Right atrium auricular region (tissue), 2 donors: ENCODE results near the gene CCDC136. TPM values are rescaled to one million over a fixed set of nuclear protein-coding genes. Genes with fewer than 3 reads are reported as not detected.

Source experiments
- DNase-seq: peaks from one replicate; pipeline ENCODE4 v3.0.0-alpha.2; 2019; ENCODE audit warnings: low spot score
- H3K27ac ChIP-seq, 2 donors: fragments of 200-600 bp; sonication (generic); 1 replicate in 1 of 2; 2 replicates in 1 of 2; pipeline ENCODE4 v1.5.1; 2016 to 2019
- H3K27me3 ChIP-seq, 2 donors: fragments of 200-600 bp; sonication (generic); one replicate each; pipeline versions ENCODE4 v1.5.1 to v1.6.0; 2017 to 2019
- H3K36me3 ChIP-seq: fragments of 200-600 bp; sonication (generic); one replicate; pipeline ENCODE4 v1.5.1; 2016
- H3K4me1 ChIP-seq, 2 donors: fragments of 200-600 bp; sonication (generic); one replicate each; pipeline versions ENCODE4 v1.5.1 to v1.6.0; 2017 to 2019
- H3K4me3 ChIP-seq, 2 donors: fragments of 200-600 bp; sonication (generic); 1 replicate in 1 of 2; 2 replicates in 1 of 2; pipeline ENCODE4 v1.5.1; 2017 to 2019; ENCODE audit warnings: mild to moderate bottlenecking in 1 of 2, moderate library complexity in 1 of 2
- H3K9me3 ChIP-seq, 2 donors: fragments of 200-600 bp; sonication (generic); one replicate each; pipeline ENCODE4 v1.5.1; 2019
- total RNA-seq, 2 donors: library from RNA; depleted of rRNA; stranded (reverse); fragments of >200 nt; gene quantifications; one replicate each; pipeline ENCODE4 v1.1.0, GENCODE V29; 2016
- TF ChIP-seq, protein P1 (sequence below), 2 donors: fragments of 200-600 bp; sonication (generic); IDR thresholded peaks; one replicate each; pipeline ENCODE4 v1.5.1; 2019; ENCODE audit warnings: antibody characterized with exemption in 2 of 2

CCDC136 gene
- total RNA-seq, 2 donors from 2014 or later = 2.6 to 8.5 TPM

DNA sequence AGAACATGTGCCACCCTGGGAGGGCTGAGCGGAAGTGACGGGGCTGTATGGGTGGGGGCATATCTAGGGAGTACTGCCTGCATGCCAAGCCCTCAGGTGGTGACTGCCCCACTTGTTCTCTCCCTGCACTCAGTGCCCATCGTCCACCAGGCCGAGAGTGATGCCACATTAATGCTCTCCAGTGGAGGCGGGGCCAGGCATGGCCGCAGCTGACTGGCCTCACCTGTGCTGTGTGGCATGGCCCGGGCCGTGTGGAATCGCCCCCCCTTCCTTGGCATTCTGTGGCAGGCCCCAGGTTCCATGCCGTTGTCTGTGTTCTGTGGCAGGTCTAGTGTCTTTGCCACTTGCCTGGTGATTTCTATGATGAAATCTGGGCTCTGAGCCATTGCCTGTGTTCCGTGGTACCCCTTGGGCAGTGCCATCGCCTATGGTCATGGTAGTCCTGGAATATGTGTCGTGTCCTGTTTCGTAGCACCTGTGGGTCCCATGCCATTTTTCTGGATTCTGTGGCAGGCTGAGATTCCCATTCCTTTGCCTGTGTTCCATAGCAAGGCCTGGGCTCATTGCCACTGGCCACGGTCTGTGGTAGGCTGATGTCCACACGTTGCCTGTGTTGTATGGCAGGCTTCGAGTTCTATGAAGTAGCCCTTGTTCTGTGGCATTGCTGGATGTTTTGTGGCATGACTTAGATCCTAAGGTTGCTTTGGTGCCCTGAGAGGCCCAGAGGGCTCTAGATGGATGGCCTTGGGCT lies 47.4 kb downstream of the CCDC136 start:
- TF ChIP-seq, protein P1, sequence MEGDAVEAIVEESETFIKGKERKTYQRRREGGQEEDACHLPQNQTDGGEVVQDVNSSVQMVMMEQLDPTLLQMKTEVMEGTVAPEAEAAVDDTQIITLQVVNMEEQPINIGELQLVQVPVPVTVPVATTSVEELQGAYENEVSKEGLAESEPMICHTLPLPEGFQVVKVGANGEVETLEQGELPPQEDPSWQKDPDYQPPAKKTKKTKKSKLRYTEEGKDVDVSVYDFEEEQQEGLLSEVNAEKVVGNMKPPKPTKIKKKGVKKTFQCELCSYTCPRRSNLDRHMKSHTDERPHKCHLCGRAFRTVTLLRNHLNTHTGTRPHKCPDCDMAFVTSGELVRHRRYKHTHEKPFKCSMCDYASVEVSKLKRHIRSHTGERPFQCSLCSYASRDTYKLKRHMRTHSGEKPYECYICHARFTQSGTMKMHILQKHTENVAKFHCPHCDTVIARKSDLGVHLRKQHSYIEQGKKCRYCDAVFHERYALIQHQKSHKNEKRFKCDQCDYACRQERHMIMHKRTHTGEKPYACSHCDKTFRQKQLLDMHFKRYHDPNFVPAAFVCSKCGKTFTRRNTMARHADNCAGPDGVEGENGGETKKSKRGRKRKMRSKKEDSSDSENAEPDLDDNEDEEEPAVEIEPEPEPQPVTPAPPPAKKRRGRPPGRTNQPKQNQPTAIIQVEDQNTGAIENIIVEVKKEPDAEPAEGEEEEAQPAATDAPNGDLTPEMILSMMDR (IDR thresholded peaks at IDR 0.05) = no peak
- peaks cover 0 to 21% of the 10 kb centered on the region in 2 donors for H3K4me1 ChIP-seq
- no peak for DNase-seq
- no peak overlapping the region for H3K27ac ChIP-seq
- H3K9me3 ChIP-seq = no peaks in the 10 kb centered on the region
- no peaks in the 10 kb centered on the region for H3K27me3 ChIP-seq
- H3K36me3 ChIP-seq = peaks cover 95% of the 10 kb centered on the region
- H3K4me3 ChIP-seq = no peak overlapping the region

DNA sequence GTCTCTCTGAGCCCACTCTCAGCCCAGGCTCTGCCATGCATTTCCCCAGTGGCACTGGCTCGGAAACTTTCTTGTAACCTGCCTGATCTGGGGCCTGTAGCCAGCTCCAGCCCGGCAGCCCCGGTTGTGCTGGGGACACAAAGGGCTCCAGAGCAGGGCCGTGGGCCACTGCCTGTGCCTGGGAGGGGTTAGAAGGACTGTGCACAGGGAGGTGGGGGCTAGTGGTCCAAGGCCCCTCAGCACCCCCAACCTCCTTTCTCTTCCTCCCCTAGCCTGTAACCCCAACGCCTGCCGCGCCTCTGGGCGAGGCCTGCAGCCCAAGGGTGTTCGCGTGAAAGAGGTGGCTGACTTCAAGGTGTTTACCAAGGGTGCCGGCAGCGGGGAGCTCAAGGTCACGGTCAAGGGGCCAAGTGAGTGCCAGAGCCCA lies 48.0 kb downstream of the CCDC136 start:
- Histone ChIP-seq H3K4me1 (peaks cover 0 to 19% of the 10 kb centered on the region in 2 donors), H3K27ac (no peak overlapping the region), H3K36me3 (peaks cover 98% of the 10 kb centered on the region), H3K4me3 (no peak overlapping the region), H3K27me3 (no peaks in the 10 kb centered on the region), H3K9me3 (no peaks in the 10 kb centered on the region)
- no peak for DNase-seq
- TF ChIP-seq, protein P1 (IDR thresholded peaks at IDR 0.05) = no peak

DNA sequence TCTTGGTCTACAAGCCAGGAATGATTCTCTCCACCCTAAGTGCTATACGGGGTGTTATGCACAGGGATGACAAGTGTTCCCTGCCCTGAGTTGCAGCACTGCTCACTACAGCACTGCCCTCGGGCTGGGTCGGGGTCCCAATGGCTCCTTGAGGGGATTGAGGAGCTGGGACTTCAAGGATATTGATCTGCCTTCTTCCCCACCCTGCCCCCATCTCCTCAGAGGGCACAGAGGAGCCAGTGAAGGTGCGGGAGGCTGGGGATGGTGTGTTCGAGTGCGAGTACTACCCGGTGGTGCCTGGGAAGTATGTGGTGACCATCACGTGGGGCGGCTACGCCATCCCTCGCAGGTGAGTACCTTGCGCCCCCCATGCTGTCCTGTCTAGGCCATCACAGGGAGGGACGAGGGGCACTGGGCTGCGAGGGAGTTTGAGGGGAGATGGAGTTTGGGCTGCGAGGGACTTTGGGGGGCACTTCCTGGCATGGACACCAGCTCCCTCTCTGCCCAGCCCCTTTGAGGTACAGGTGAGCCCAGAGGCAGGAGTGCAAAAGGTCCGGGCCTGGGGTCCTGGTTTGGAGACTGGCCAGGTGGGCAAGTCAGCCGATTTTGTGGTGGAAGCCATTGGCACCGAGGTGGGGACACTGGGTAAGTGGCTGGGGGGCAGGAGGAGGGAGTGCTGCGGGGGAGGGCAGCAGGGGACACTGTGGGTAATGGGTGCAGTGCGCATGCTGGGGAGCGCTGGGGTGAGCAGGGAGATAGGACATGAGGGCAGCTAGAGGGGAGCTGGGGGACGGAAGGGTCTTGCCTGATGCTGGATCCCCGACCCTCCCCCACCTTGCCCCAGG lies 48.8 kb downstream of the CCDC136 start:
- peak overlapping the region in 1 of 2 donors; percentile 2 for H3K27ac ChIP-seq
- H3K4me1 ChIP-seq = peaks cover 0 to 15% of the 10 kb centered on the region in 2 donors
- no peaks in the 10 kb centered on the region for H3K27me3 ChIP-seq
- no peaks in the 10 kb centered on the region for H3K9me3 ChIP-seq
- no peak for DNase-seq
- TF ChIP-seq, protein P1 (IDR thresholded peaks at IDR 0.05) = no peak
- no peak overlapping the region for H3K4me3 ChIP-seq
- peaks cover 98% of the 10 kb centered on the region for H3K36me3 ChIP-seq

DNA sequence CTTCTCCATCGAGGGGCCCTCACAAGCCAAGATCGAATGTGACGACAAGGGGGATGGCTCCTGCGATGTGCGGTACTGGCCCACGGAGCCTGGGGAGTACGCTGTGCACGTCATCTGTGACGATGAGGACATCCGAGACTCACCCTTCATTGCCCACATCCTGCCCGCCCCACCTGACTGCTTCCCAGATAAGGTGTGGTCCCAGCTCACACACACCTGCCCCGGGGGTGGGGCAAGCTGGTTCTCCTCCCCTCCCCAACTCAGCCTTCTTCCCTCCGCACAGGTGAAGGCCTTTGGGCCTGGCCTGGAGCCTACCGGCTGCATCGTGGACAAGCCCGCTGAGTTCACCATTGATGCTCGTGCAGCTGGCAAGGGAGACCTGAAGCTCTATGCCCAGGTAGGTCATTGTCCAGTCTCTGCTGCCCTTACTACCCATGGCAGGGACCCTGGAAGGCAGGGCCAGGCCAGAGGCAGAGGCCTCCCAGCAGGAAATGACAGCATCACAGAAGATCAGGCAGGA lies 49.5 kb downstream of the CCDC136 start:
- Histone ChIP-seq H3K27ac (no peak overlapping the region), H3K4me1 (peaks cover 0 to 8% of the 10 kb centered on the region in 2 donors), H3K36me3 (peaks cover 98% of the 10 kb centered on the region), H3K27me3 (no peaks in the 10 kb centered on the region), H3K9me3 (no peaks in the 10 kb centered on the region), H3K4me3 (no peak overlapping the region)
- TF ChIP-seq, protein P1 (IDR thresholded peaks at IDR 0.05) = no peak
- DNase-seq = no peak

DNA sequence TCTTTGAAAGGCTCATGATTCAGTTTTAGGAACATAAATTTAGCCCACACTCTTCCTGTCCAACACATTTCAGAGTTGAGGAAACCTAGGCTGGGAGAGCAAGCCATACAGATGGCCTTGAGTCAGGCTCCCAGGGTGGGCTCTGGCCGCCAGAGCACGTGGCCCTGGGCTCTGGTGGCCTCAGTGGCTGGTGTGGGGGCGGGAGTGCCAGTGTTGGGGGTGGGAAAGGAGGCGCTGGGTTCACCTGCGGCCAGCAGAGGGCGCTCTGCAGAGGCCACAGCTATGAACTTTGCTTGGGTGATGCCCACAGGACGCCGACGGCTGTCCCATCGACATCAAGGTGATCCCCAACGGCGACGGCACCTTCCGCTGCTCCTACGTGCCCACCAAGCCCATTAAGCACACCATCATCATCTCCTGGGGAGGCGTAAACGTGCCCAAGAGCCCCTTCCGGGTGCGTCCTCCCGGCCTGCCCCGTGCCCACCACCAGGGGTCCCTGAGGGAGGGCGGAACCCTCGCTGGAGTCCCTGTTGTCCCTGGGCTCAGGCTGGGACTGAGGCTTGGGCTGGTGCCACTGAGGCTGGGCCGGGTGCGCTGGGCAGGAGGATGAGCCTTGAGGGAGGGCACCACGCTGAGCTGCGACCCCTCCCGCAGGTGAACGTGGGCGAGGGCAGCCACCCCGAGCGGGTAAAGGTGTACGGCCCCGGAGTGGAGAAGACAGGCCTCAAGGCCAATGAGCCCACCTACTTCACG lies 50.3 kb downstream of the CCDC136 start:
- Histone ChIP-seq H3K4me1 (no peaks in the 10 kb centered on the region), H3K27me3 (no peaks in the 10 kb centered on the region), H3K4me3 (no peak overlapping the region), H3K27ac (no peak overlapping the region), H3K36me3 (peaks cover 98% of the 10 kb centered on the region), H3K9me3 (no peaks in the 10 kb centered on the region)
- DNase-seq = no peak
- TF ChIP-seq, protein P1 (IDR thresholded peaks at IDR 0.05) = peak; percentile 67 to 86
